H9 (cell line): ENCODE measurements around the gene PABPC3. TPM values are rescaled to one million over a fixed set of nuclear protein-coding genes. Genes with fewer than 3 reads are reported as not detected.

Experiments
- DNase-seq: peaks from one replicate; pipeline ENCODE4 v3.0.0-alpha.2; 2017
- H2AFZ ChIP-seq: one replicate; pipeline ENCODE4 v1.6.1; 2013; ENCODE audit warnings: mild to moderate bottlenecking, low read length, control low read depth, moderate library complexity
- H2AK5ac ChIP-seq: 2 replicates; pipeline ENCODE4 v1.6.1; 2013; ENCODE audit warnings: low read length, control low read depth, mixed read lengths; ENCODE audit not compliant: insufficient read length
- H2BK120ac ChIP-seq: one replicate; pipeline ENCODE4 v1.6.1; 2013; ENCODE audit warnings: low read depth, mild to moderate bottlenecking, low read length, control low read depth, inconsistent platforms; ENCODE audit not compliant: poor library complexity, severe bottlenecking
- H2BK12ac ChIP-seq: 2 replicates; pipeline ENCODE4 v1.6.1; 2013; ENCODE audit warnings: low read length, control low read depth, mixed read lengths, low read depth; ENCODE audit not compliant: insufficient read length
- H2BK15ac ChIP-seq: 2 replicates; pipeline ENCODE4 v1.6.1; 2013; ENCODE audit warnings: low read depth, low read length, control low read depth
- H2BK20ac ChIP-seq: one replicate; pipeline ENCODE4 v1.6.1; 2013; ENCODE audit warnings: low read depth, mild to moderate bottlenecking, low read length, control low read depth, inconsistent platforms; ENCODE audit not compliant: poor library complexity, severe bottlenecking
- H2BK5ac ChIP-seq: 2 replicates; pipeline ENCODE4 v1.6.1; 2013; ENCODE audit warnings: low read length, control low read depth, mixed read lengths; ENCODE audit not compliant: insufficient read length
- H3K14ac ChIP-seq: 2 replicates; pipeline ENCODE4 v1.6.1; 2013; ENCODE audit warnings: low read length, control low read depth; ENCODE audit not compliant: insufficient read depth
- H3K18ac ChIP-seq: 2 replicates; pipeline ENCODE4 v1.6.1; 2013; ENCODE audit warnings: low read depth, mild to moderate bottlenecking, mixed read lengths, low read length, control low read depth; ENCODE audit not compliant: insufficient read length
- H3K23ac ChIP-seq: 2 replicates; pipeline ENCODE4 v1.6.1; 2013; ENCODE audit warnings: low read length, control low read depth, mixed read lengths, low read depth; ENCODE audit not compliant: insufficient read length
- H3K23me2 ChIP-seq: 2 replicates; pipeline ENCODE4 v1.6.1; 2013; ENCODE audit warnings: low read depth, mild to moderate bottlenecking, mixed read lengths, low read length, control low read depth; ENCODE audit not compliant: insufficient read length, poor library complexity, severe bottlenecking
- H3K27ac ChIP-seq: 2 replicates; pipeline ENCODE4 v1.5.1; 2013; ENCODE audit warnings: low read length, control low read depth, mixed read lengths, low read depth; ENCODE audit not compliant: insufficient read length
- H3K27me3 ChIP-seq: 2 replicates; pipeline ENCODE4 v1.6.1; 2013; ENCODE audit warnings: low read length, control low read depth, inconsistent platforms; ENCODE audit not compliant: insufficient read depth
- H3K4ac ChIP-seq: 2 replicates; pipeline ENCODE4 v1.6.1; 2013; ENCODE audit warnings: low read depth, mild to moderate bottlenecking, control low read depth, inconsistent platforms, low read length, moderate library complexity
- H3K4me1 ChIP-seq: 2 replicates; pipeline ENCODE4 v1.6.1; 2013; ENCODE audit warnings: low read length, control low read depth, inconsistent platforms; ENCODE audit not compliant: insufficient read depth
- H3K4me2 ChIP-seq: 2 replicates; pipeline ENCODE4 v1.6.1; 2013; ENCODE audit warnings: low read length, control low read depth, mixed read lengths; ENCODE audit not compliant: insufficient read length, insufficient read depth
- H3K56ac ChIP-seq: 2 replicates; pipeline ENCODE4 v1.6.1; 2013; ENCODE audit warnings: low read depth, mild to moderate bottlenecking, mixed read lengths, low read length, control low read depth; ENCODE audit not compliant: insufficient read length
- H3K79me1 ChIP-seq: 2 replicates; pipeline ENCODE4 v1.6.1; 2013; ENCODE audit warnings: low read depth, mild to moderate bottlenecking, moderate library complexity, low read length, control low read depth, inconsistent platforms; ENCODE audit not compliant: insufficient read depth, poor library complexity, severe bottlenecking
- H3K79me2 ChIP-seq: 2 replicates; pipeline ENCODE4 v1.6.1; 2013; ENCODE audit warnings: low read length, control low read depth, inconsistent platforms; ENCODE audit not compliant: insufficient read depth
- H3K9ac ChIP-seq: 2 replicates; pipeline ENCODE4 v1.6.1; 2013; ENCODE audit warnings: low read length, control low read depth, mixed read lengths; ENCODE audit not compliant: insufficient read length; ENCODE audit errors: extremely low read depth
- H3K9me3 ChIP-seq: one replicate; pipeline ENCODE4 v1.6.1; 2013; ENCODE audit warnings: low read depth, low read length, inconsistent platforms; ENCODE audit not compliant: control insufficient read depth
- H3T11ph ChIP-seq: one replicate; pipeline ENCODE4 v1.6.1; 2013; ENCODE audit warnings: mild to moderate bottlenecking, low read length, control low read depth, inconsistent platforms
- H4K20me1 ChIP-seq: one replicate; pipeline ENCODE4 v1.6.1; 2013; ENCODE audit not compliant: control insufficient read depth, insufficient read length, insufficient read depth
- H4K5ac ChIP-seq: 2 replicates; pipeline ENCODE4 v1.6.1; 2013; ENCODE audit warnings: low read depth, mild to moderate bottlenecking, mixed read lengths, low read length, control low read depth; ENCODE audit not compliant: insufficient read length
- H4K8ac ChIP-seq: replicated peaks from 2 replicates; pipeline ENCODE4 v1.6.1; 2013; ENCODE audit warnings: low read length, control low read depth, mixed read lengths, low read depth; ENCODE audit not compliant: insufficient read length
- H4K91ac ChIP-seq: 2 replicates; pipeline ENCODE4 v1.6.1; 2013; ENCODE audit warnings: low read depth, mild to moderate bottlenecking, moderate library complexity, mixed read lengths, low read length, control low read depth; ENCODE audit not compliant: insufficient read length
- H3K27ac Mint-ChIP-seq, 3 experiments: 2 replicates in 2 of 3; 3 replicates in 1 of 3; pipeline ENCODE4 v1.8.0; 2020 to 2021; ENCODE audit warnings: mixed read lengths in 3 of 3, mild to moderate bottlenecking in 1 of 3, moderate library complexity in 1 of 3
- H3K27me3 Mint-ChIP-seq: 2 replicates; pipeline ENCODE4 v1.8.0; 2021; ENCODE audit warnings: low read depth, mild to moderate bottlenecking, moderate library complexity, mixed read lengths
- H3K36me3 Mint-ChIP-seq, 3 experiments: 2 replicates in 2 of 3; 3 replicates in 1 of 3; pipeline ENCODE4 v1.8.0; 2020 to 2021; ENCODE audit warnings: low read depth in 3 of 3, mixed read lengths in 3 of 3; ENCODE audit not compliant: insufficient read depth in 1 of 3
- H3K4me1 Mint-ChIP-seq, 2 experiments: 2 replicates each; pipeline ENCODE4 v1.8.0; 2020; ENCODE audit warnings: mixed read lengths in 2 of 2
- H3K4me3 Mint-ChIP-seq, 2 experiments: 2 replicates in 1 of 2; 3 replicates in 1 of 2; pipeline ENCODE4 v1.8.0; 2020 to 2021; ENCODE audit warnings: mild to moderate bottlenecking in 2 of 2, mixed read lengths in 2 of 2, moderate library complexity in 1 of 2
- H3K9me3 Mint-ChIP-seq, 2 experiments: 2 replicates in 1 of 2; 3 replicates in 1 of 2; pipeline ENCODE4 v1.8.0; 2020; ENCODE audit warnings: mild to moderate bottlenecking in 2 of 2, mixed read lengths in 2 of 2, moderate library complexity in 1 of 2
- CTCF ChIP-seq: fragments of 200-600 bp; sonication (generic); conservative IDR thresholded peaks from 3 replicates; pipeline ENCODE4 v1.8.0; 2021; ENCODE audit warnings: antibody characterized with exemption, mild to moderate bottlenecking
- WGBS: extraction: QIAGEN DNeasy Blood & Tissue Kit; methylation state at CpG from one replicate; pipeline ENCODE4 v1.1.7; 2013; ENCODE audit warnings: missing lambda C conversion rate, low lambda C conversion rate, mixed read lengths; ENCODE audit not compliant: insufficient read length; ENCODE audit errors: extremely low coverage; 5-methylcytosine and 5-hydroxymethylcytosine counted together
- total RNA-seq: library from RNA; stranded (reverse); gene quantifications from 2 replicates; pipeline ENCODE4 v1.2.1, GENCODE V29; 2021

The PABPC3 gene
- total RNA-seq, 1 experiment from 2014 or later, result 0.31 TPM

GRCh38 chr13:25088562-25089221 lies 7.2 kb upstream of the PABPC3 start:
- Histone ChIP-seq H4K8ac (no peak overlapping the region), H4K5ac (no peak overlapping the region), H3K4me2 (no peak overlapping the region), H2BK12ac (no peak overlapping the region), H3K27me3 (no peaks in the 10 kb centered on the region), H4K20me1 (no peaks in the 10 kb centered on the region), H3K56ac (no peak overlapping the region), H3K23me2 (no peaks in the 10 kb centered on the region), H3K4me1 (no peaks in the 10 kb centered on the region), H3K27ac (no peak overlapping the region), H2BK20ac (no peak overlapping the region), H2BK5ac (no peak overlapping the region), H3K9me3 (no peaks in the 10 kb centered on the region), H3K9ac (no peak overlapping the region), H2AFZ (no peak overlapping the region), H2BK15ac (no peak overlapping the region), H2AK5ac (no peak overlapping the region), H3T11ph (no peak overlapping the region), H2BK120ac (no peak overlapping the region), H3K79me2 (no peaks in the 10 kb centered on the region), H3K14ac (no peak overlapping the region), H3K23ac (no peak overlapping the region), H3K4ac (no peak overlapping the region), H3K18ac (no peak overlapping the region), H3K79me1 (no peaks in the 10 kb centered on the region), H4K91ac (no peak overlapping the region)
- Mint-ChIP-seq H3K4me3 (no peak overlapping the region), H3K27me3 (peaks cover 3% of the 10 kb centered on the region; the same call in 1 of the 2 replicates), H3K36me3 (no peaks in the 10 kb centered on the region), H3K4me1 (peaks cover 0 to 7% of the 10 kb centered on the region in 2 experiments; a peak in 1 of 4 replicates), H3K27ac (no peak overlapping the region), H3K9me3 (no peaks in the 10 kb centered on the region)
- no peak for TF ChIP-seq CTCF
- no CpG with 5 or more reads among the region's 10 CpGs for WGBS
- DNase-seq, result no peak
